ENCODE data around the gene FDX2.

GRCh38 chr19:10327793-10328192, 12.0 kb upstream of the FDX2 start:
- TF ChIP-seq CTCF (conservative IDR thresholded peaks at IDR 0.05 in 1 of 2, IDR thresholded peaks at IDR 0.05 in 1 of 2; ENCODE audit: extremely low read depth in 1 of 2, insufficient read depth in 1 of 2, low read depth in 1 of 2, low read length in 2 of 2): no peak
- TF ChIP-seq EZH2 (IDR thresholded peaks at IDR 0.05; ENCODE audit: borderline replicate concordance, low read length): no peak

Data from mammary epithelial cell (primary cell).